ENCODE results near the gene TMEM151B.

DNA sequence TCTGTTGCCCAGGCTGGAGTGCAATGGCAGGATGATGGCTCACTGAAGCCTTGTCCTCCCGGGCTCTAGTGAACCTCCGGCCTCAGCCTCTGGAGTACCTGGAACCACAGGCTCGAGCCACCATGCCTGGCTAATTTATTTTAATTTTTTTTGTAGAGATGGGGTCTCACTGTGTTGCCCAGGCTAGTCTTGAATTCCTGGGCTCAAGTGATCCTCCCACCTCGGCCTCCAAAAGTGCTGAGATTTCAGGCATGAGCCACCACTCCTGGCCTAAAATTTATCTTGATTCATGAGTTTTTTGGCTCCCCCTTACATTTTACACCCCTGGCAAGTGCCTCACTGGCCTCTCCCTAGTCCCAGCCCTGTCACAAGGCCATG is 49.3 kb upstream of the TMEM151B start:
- no peak for TF ChIP-seq BHLHE40 (IDR thresholded peaks at IDR 0.05; ENCODE audit: low read length)
- TF ChIP-seq SPI1 (IDR thresholded peaks at IDR 0.05; ENCODE audit: borderline replicate concordance, low read depth, low read length), result no peak
- no peak for TF ChIP-seq ZNF77 (CRISPR knock-in tag; IDR thresholded peaks at IDR 0.05)
- TF ChIP-seq, protein P1, sequence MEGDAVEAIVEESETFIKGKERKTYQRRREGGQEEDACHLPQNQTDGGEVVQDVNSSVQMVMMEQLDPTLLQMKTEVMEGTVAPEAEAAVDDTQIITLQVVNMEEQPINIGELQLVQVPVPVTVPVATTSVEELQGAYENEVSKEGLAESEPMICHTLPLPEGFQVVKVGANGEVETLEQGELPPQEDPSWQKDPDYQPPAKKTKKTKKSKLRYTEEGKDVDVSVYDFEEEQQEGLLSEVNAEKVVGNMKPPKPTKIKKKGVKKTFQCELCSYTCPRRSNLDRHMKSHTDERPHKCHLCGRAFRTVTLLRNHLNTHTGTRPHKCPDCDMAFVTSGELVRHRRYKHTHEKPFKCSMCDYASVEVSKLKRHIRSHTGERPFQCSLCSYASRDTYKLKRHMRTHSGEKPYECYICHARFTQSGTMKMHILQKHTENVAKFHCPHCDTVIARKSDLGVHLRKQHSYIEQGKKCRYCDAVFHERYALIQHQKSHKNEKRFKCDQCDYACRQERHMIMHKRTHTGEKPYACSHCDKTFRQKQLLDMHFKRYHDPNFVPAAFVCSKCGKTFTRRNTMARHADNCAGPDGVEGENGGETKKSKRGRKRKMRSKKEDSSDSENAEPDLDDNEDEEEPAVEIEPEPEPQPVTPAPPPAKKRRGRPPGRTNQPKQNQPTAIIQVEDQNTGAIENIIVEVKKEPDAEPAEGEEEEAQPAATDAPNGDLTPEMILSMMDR (IDR thresholded peaks at IDR 0.05 in 2 of 3, conservative IDR thresholded peaks at IDR 0.05 in 1 of 3; ENCODE audit: insufficient read depth in 2 of 3, low read depth in 1 of 3, low read length in 3 of 3), result no peak
- no peak for TF ChIP-seq BACH1 (tag; IDR thresholded peaks at IDR 0.05)
- TF ChIP-seq CTBP1 (IDR thresholded peaks at IDR 0.05; ENCODE audit: borderline replicate concordance), result no peak
- no peak for TF ChIP-seq POLR2AphosphoS5 (IDR thresholded peaks at IDR 0.05; ENCODE audit: control insufficient read depth, insufficient read depth, low read depth, low read length)
- no peak for TF ChIP-seq KLF1 (tag; IDR thresholded peaks at IDR 0.05)
- no peak for TF ChIP-seq POLR2B (IDR thresholded peaks at IDR 0.05; ENCODE audit: low read depth, partially characterized antibody)

All from K562 (cell line).